Hepatocyte (in vitro differentiated cells): ENCODE data around the gene SLC12A8.

ENCODE experiments used
- CTCF ChIP-seq: fragments of 200-600 bp; sonication (generic); IDR thresholded peaks from 2 replicates; pipeline ENCODE4 v1.5.1; 2016; ENCODE audit warnings: antibody characterized with exemption, mild to moderate bottlenecking; ENCODE audit not compliant: poor library complexity
- EZH2 ChIP-seq: fragments of 200-600 bp; sonication (generic); IDR thresholded peaks from 2 replicates; pipeline ENCODE4 v1.6.1; 2016; ENCODE audit warnings: antibody characterized with exemption, mild to moderate bottlenecking, borderline replicate concordance
- EZH2phosphoT487 ChIP-seq: fragments of 200-600 bp; sonication (generic); IDR thresholded peaks from one replicate; pipeline ENCODE4 v1.6.1; 2018; ENCODE audit warnings: antibody characterized with exemption, mild to moderate bottlenecking, low read depth, moderate library complexity; ENCODE audit not compliant: unreplicated experiment, severe bottlenecking

GRCh38 chr3:125214738-125215137, 2.2 kb upstream of the SLC12A8 start:
- no peak for TF ChIP-seq CTCF
- TF ChIP-seq EZH2, result no peak
- no peak for TF ChIP-seq EZH2phosphoT487
